ENCODE data around the gene LIPG.

DNA sequence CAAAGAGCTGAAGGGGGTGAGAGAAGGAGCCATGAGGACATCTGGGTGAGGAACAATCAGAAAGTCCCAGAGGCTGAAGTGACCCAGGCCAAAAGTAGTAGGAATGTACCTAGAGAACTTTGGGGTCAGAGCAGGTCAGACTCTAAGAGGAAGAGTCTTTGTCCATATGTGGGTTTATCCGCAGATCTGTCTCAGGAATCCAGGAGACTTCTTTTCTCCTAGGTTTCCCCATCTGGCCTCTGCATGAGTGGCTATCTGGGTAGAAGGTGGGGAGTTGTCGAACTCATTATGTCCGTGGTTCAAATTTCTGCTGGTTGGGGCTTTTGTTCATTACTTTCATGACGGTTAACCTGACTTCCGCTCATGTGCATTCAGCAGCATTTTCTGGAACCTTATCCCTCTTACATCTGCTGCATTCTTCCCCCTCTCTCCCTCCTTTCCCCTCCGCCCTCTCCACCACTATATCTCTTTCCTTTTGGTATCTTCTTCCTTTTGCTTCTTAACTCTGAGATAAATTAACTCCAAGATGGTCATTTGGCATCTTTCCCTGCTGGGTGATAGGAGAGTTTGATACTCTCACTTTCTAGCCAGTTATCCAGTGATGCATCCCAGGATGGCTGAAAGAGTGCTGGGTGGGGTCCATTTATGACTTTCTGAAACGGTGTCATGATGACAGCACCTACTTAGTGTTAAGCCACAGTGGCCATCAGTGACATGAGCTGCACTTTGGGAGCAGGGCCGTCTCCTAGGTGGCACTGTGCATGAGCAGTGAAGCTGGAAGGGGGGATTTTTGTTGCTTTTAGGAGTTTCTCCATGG lies 2.1 kb downstream of the LIPG start:
- TF ChIP-seq, protein P1, sequence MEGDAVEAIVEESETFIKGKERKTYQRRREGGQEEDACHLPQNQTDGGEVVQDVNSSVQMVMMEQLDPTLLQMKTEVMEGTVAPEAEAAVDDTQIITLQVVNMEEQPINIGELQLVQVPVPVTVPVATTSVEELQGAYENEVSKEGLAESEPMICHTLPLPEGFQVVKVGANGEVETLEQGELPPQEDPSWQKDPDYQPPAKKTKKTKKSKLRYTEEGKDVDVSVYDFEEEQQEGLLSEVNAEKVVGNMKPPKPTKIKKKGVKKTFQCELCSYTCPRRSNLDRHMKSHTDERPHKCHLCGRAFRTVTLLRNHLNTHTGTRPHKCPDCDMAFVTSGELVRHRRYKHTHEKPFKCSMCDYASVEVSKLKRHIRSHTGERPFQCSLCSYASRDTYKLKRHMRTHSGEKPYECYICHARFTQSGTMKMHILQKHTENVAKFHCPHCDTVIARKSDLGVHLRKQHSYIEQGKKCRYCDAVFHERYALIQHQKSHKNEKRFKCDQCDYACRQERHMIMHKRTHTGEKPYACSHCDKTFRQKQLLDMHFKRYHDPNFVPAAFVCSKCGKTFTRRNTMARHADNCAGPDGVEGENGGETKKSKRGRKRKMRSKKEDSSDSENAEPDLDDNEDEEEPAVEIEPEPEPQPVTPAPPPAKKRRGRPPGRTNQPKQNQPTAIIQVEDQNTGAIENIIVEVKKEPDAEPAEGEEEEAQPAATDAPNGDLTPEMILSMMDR (IDR thresholded peaks at IDR 0.05): no peak
- TF ChIP-seq POLR2AphosphoS5 (IDR thresholded peaks at IDR 0.05; ENCODE audit: low read depth, low read length): no peak
- TF ChIP-seq SIN3A (IDR thresholded peaks at IDR 0.05; ENCODE audit: borderline replicate concordance, insufficient read depth, low read depth, low read length): no peak
